Measurements from ENCODE around the gene TAOK2.
"Not testable (repeated sequence)": the region's sequence is repeated elsewhere in the genome, so short reads cannot be mapped to it uniquely, and the experiment has no call there.

Gene TAOK2

DNA sequence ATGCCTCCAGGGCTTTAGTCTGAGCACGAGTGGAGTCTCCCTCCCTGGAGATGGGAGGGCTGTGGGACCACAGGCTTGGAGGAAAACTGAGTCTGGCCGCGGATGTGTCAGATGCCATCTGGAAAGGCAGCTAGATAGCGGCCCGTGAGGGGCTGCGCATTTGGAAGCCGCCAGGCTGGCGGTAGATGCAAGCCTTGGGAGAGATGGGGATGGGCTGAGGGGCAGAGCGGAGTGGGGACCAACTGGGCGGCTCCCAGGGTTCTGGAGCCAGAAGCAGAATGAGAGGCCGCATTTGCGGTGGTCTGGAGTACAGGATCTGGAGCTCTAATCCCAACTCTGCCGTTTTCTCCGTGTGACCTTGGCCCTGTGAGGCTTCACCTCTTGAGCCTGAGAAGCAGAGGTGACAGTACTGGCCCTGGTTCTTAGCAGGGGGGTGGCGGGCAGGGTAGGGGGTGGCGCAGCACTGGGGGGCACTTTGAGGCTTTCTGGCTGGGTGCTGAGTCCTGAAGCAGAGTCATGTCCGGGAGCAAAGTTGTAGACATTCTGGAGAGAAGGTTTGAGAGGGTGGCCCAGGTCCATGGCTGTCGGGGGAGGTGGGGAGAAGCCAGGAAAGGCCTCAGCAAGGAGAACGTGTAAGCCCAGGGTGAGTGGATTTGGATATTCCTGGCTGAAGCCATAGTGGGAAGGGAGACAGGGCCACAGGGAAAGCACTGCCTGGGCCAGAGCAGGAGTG lies 29.1 kb downstream of the TAOK2 start:
- no peak for DNase-seq (ENCODE audit: low read depth in 1 of 2, low spot score in 1 of 2)

DNA sequence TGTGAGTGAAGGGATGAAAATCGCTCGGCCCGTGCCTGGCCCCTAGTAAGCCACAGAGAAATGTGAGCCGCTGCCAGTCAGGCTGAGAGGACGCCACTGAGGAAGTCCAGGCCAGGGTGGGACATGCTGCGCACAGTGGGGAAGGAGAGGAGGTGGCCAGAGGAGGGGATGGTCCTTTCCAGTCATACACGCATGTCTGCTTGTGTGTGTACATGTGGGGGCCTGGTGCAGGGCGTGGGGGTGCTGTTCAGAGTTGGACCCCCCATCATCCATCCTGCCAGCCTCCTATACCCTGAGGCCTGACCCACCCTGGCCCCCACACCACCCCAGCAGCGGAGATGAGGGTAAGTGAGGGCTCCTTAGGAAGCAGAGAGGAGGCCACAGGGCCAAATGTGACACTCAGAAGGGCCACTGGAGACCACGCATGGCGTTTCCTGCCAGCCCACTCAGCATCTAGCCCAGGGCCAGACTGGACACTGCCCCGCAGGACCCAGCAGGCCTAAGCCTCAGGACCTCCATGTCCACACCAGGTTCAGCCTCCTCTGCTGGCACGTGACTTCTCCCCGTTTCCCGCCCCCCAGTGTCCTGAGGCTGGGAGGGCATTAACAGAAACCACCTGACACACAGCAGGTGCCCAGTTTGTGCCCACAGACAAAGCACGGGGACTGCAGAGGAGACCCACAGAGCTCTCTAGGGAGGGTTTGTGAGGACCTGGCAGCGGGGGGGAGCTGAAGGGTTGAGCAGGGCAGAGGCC lies 30.2 kb downstream of the TAOK2 start:
- no peak for DNase-seq (ENCODE audit: low read depth in 1 of 2, low spot score in 1 of 2)

- no peak for DNase-seq (ENCODE audit: low read depth in 1 of 2, low spot score in 1 of 2)
Measured at GRCh38 chr16:30004424-30004776, 30.7 kb downstream of the TAOK2 start.

DNA sequence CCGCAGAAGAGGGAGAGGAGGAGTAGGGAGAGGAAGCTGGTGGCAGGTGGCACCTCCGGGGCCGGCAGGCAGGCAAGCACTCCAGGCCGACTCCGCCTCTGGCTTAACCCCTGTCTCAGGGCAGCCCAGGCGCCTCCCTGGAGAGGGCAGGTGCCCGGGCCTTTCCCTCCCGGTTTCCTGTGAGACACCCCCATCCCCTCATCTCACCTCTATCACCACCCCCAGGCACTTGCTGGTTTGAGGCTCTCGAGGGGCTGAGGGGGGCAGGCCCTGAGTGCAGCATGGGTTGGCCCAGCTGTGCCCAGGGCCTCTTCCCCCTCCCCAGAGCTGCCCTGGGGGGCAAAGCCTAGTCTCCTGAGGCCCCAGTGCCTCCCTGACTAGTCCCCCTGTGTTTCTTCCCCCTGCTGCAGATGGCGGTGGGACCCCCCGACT lies 31.2 kb downstream of the TAOK2 start:
- DNase-seq (ENCODE audit: low read depth in 1 of 2, low spot score in 1 of 2) = no peak

- no peak for DNase-seq (ENCODE audit: low read depth in 1 of 2, low spot score in 1 of 2)
Measured at GRCh38 chr16:30005341-30006094, 31.9 kb downstream of the TAOK2 start.

DNA sequence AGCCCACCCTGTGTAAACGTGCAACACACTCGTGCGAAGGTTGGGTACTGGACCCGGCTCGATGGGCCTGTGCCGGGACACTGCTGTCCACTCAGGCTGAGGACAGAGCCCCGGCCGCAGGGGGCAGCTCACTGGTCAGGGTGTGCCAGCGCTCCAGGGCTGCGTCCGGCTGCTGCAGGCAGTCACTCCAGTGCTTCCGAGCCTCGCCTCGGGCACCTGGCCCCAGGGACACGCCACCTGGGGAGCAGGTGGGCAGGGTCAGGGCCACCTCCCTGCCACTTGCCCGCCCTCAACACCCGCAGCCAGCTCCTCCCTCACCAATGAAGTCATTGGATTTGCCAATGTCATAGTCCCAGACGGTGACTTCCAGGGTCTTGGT lies 32.4 kb downstream of the TAOK2 start:
- DNase-seq (ENCODE audit: low read depth in 1 of 2, low spot score in 1 of 2) = no peak

DNA sequence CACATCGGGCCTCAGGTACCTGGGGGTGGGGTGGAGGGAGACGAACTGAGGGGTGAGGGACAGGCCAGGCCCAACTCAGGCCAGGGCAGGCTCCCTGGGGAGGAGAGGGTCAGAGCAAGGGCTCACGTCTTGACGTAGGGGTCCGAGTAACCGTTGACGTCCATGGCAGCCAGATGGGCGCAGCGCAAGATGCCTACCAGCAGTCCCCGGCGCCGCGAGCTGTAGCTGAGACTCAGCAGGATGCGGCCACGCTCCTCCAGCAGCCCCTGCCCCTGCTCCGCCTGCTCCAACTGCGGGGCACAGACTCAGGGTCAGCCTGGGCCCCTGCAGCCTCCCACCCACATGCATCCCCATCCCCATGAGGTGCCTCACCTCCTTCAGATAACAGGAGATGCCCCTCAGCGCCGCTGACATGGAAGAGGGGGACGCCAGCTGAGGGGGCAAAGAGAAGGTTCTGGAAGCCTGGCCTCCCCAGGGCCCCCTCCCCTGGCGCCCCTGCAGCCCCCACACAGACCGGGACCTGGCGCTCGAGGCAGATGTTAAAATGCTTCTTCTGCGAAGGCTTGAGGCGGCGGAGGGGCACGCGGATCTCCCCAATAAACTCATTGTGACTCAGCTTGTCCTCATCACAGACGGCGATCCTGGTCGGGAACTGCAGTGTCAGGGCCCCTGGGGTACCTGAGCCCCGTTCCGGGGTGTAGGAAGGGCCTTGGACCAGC lies 33.1 kb downstream of the TAOK2 start:
- DNase-seq (ENCODE audit: low read depth in 1 of 2, low spot score in 1 of 2) = no peak

DNA sequence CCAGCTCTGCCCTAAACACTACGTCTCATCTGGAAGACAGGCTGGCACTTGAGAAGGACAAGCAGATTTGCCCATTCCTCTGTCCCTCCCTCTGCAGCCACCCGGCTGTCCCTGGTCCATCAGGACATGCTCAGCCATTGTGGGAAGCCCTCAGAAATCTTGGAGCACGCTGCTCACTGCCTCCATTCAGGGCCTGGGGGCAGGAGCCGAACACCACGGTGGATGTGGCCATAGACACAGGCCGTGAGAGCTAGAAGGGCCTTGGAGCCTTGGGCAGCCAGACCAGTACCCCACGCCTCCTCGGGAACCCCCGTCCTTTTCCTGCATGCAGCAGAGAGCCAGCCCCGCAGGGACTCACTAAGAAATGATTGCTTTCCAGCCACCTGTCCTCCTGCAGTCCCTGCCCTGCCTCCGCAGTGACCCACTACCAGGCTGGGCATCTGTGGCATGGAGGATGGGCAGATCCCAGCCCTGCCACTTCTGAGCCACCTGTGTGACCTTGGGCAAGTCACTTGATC lies 33.8 kb downstream of the TAOK2 start:
- no peak for DNase-seq (ENCODE audit: low read depth in 1 of 2, low spot score in 1 of 2)

- DNase-seq (ENCODE audit: low read depth in 1 of 2, low spot score in 1 of 2) = no peak
Measured at GRCh38 chr16:30009085-30009862, 35.6 kb downstream of the TAOK2 start.

DNA sequence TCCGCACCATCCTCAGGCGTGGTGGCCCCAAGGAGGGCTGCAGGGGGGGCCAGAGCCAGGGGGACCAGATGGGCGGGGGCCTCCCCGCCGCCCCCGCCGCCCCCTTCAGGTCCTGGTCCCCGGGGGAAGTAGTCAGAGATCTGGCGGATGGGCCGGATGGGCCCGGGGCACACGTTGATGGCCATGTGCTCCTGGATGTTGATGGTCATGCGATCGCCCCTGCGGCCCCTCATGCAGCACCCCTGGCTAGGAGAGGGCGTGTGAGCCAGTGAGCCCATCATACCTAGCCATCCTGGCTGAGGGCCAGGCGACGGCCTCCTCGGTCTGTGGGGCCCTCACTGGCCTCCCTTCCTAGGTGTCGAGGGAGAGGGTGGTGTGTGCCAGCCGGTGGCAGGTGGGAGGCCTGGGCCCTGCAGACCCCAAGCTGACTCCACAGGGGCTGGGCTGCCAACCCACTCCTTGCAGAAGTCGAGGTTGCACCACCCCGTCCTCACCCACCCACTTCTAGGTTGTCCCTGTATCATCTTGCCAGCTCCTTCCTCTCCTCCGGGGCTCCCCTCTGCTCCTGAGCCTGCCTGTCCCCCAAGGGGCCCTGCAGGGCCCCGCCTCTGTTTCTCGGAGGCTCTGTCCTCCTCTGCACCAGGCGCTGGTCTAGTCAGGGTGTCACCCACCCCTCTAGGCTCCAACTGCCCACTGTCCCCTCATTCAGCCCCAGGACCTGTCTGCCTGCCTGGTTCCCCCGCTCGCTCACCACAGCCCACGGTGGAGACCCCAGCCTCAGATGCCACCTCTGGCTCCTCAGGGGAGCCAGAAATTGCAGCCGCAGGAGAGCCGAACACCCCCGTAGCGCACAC lies 36.5 kb downstream of the TAOK2 start:
- no peak for DNase-seq (ENCODE audit: low read depth in 1 of 2, low spot score in 1 of 2)

DNA sequence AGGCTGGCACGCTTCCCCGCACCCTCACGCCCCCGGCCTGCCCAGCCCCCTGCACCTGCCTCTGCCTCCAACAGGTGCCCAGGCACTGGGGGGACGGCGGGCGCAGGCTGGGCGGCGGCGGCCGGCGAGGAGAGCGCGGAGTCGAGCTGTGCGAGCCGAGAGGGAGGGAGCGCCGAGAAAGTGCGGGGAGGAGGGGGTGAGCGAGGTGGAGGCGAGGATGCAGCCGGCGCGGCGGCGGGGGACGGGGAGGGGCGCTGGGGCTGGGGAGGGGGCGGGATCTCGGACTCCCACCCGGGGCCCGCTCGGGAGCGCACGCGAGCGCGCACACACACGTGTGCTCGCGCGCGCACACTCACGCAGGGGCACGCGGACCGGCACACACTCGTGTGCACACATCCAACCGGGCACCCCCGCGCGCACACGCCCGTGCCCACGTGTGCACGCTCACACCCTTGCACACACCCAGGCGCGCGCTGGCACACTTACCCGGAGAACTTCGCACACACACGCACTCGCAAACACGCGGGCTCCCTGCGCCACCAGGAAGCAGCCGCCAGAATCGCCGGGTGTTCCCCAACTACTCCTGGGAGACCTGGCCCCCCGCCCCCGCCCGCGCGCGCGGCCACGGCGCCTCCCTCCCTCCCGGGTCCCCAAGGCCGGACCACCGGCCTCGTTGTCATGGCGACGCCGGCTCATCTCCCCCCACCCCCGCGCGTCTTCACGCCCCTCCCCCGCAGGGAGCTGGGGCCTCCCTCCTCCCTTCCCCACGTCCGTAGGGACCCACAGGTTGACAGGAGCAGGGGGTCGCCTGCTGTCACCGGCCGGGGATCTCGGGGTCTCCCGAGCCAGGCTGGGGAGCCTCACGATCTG lies 37.4 kb downstream of the TAOK2 start, which contains the start of gene DOC2A:
TSS of gene DOC2A (minus strand) at position 184 of the 870 bp plus-strand sequence. CDS start 805 bp downstream, outside the sequence.
- DNase-seq (ENCODE audit: low read depth in 1 of 2, low spot score in 1 of 2) = no peak

DNA sequence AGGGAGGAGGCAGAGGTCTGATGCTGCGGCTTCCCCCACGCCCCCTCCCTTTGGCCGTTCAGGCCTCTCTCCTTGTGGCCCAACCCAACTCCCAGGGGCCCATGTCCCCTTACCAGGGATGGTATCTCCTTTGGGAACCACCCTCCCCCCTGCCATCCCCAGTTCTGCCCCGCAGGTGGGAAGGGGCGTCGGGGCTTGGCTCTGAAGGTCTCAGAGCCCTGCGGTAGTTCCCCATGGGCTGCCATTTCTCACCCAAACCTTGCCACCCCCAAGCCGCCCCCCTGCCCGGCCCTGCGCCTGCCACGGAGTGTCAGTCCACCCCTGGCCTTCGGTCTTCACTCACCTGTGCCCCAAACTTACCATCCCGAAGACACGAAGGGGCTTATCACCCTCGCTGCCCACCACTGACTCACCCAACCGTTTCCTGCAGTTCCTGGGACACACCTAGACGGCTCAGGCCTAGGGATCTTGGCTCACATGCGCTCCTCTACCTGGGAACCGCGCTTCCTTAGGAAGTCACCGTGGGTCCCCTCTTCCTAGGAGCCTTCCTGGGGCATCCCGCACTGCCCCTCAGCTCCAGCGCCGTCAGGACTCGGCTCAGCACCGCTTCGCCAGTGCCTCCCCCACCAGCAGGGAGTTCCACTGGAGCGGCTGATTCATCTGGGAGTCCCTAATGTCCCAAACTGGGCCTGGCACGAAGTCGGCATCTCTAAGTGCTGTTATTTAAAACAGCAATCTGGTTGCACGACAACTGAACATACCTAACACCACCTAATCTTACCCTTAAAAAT lies 38.2 kb downstream of the TAOK2 start:
- DNase-seq (ENCODE audit: low read depth in 1 of 2, low spot score in 1 of 2) = no peak

GRCh38 chr16:30012598-30012997 lies 38.9 kb downstream of the TAOK2 start:
- not testable (repeated sequence) for DNase-seq (ENCODE audit: low read depth in 1 of 2, low spot score in 1 of 2)

DNA sequence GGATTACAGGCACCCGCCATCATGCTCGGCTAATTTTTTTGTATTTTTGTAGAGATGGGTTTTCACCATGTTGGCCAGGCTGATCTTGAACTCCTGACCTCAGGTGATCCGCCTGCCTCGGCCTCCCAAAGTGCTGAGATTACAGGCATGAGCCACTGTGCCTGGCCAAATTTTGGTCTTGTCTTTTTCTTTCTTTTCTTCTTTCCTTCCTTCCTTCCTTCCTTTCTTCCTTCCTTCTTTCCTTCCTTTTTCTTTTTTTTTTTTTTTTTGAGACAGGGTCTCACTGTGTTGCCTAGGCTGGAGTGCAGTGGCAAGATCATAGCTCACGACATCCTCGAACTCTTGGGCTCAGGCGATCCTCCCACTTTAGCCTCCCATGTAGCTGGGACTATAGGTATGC lies 41.8 kb downstream of the TAOK2 start:
- DNase-seq (ENCODE audit: low read depth in 1 of 2, low spot score in 1 of 2) = not testable (repeated sequence)

GRCh38 chr16:30016555-30017276 lies 43.0 kb downstream of the TAOK2 start:
- no peak for DNase-seq (ENCODE audit: low read depth in 1 of 2, low spot score in 1 of 2)

DNA sequence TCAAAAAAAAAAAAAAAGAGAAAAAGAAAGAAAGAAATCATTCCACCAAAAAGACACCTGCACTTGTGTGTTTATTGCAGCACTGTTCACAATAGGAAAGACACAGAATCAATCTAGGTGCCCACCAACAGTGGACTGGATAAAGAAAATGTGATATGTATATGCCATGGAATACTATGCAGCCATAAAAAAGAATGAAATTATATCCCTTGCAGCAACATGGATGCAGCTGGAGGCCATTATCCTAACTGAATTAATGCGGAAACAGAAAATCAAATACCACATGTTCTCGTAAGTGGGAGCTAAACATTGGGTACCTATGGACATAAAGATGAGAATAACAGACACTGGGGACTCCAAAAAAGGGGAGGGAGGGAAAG lies 43.6 kb downstream of the TAOK2 start:
- no peak for DNase-seq (ENCODE audit: low read depth in 1 of 2, low spot score in 1 of 2)

- not testable (repeated sequence) for DNase-seq (ENCODE audit: low read depth in 1 of 2, low spot score in 1 of 2)
Measured at GRCh38 chr16:30017937-30018336, 44.3 kb downstream of the TAOK2 start.

Measured in activated CD4-positive, alpha-beta T cell treated with anti-CD3 and anti-CD28 coated beads, Interleukin-2, amount 50 U/mL, for 24 hours (primary cell).